ENCODE measurements around the gene EXOG. TPM values are rescaled to one million over a fixed set of nuclear protein-coding genes. Genes with fewer than 3 reads are reported as not detected.

EXOG gene
- total RNA-seq, 1 experiment from 2014 or later: 8.3 TPM

DNA sequence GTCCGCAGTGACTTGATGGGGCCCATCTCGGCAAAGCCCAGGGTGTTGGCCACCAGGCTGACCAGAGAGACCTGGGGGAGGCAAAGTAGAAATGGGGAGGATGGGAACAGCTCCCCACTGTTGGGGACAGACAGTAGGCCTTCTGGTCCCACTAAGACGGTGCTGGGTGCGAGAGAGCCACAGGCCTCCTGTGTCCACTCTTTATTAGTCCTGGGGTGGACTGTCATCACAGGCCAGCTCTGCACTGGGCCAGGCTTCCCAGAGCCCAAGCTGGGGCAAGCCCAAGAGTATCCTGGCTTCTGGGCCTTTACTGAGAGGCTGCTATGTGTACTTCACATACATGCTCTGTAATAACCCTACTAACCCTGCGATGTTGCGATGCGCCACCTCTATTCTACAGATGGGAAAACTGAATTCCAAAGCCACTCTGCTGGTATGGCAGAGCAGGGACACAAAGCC is 66.4 kb downstream of the EXOG start:
- ChIA-PET CTCF (no interaction called here), RAD21 (ENCODE audit: low non-redundant PET in 1 of 2, low total read pairs in 2 of 2, uncharacterized antibody in 2 of 2, unreplicated experiment in 2 of 2) (no interaction called here), POLR2A (no interaction called here)
- Histone ChIP-seq H3K4me2 (ENCODE audit: low read length) (no peak overlapping the region), H3K9me2 (ENCODE audit: insufficient read depth) (no peaks in the 10 kb centered on the region), H3K4me3 (replicated peaks in 1 of 2; ENCODE audit: low read depth in 1 of 2, low read length in 2 of 2) (no peak overlapping the region), H4K20me1 (ENCODE audit: insufficient read depth) (no peaks in the 10 kb centered on the region), H3K4me1 (ENCODE audit: control insufficient read depth in 1 of 2, insufficient read depth in 2 of 2, low read length in 2 of 2) (no peaks in the 10 kb centered on the region), H3K9me3 (ENCODE audit: control insufficient read depth in 1 of 2, insufficient read depth in 1 of 2, low read depth in 1 of 2, low read length in 2 of 2) (no peaks in the 10 kb centered on the region), H3K79me2 (ENCODE audit: insufficient read depth, low read length) (no peaks in the 10 kb centered on the region), H2AFZ (ENCODE audit: low read depth, low read length, poor library complexity, severe bottlenecking) (no peak overlapping the region), H3K27me3 (ENCODE audit: insufficient read depth, low read length) (no peaks in the 10 kb centered on the region), H3K27ac (ENCODE audit: low read depth, low read length) (no peak overlapping the region), H3K36me3 (ENCODE audit: control insufficient read depth in 1 of 2, insufficient read depth in 2 of 2, low read length in 2 of 2) (no peaks in the 10 kb centered on the region; a peak in 1 of 4 replicates), H3K9ac (ENCODE audit: low read length) (no peak overlapping the region)
- TF ChIP-seq SP1 (IDR thresholded peaks at IDR 0.05; ENCODE audit: low read depth): no peak
- no peak for TF ChIP-seq SRF (IDR thresholded peaks at IDR 0.05; ENCODE audit: low read depth)
- no peak for TF ChIP-seq EZH2 (IDR thresholded peaks at IDR 0.05)
- no peak for TF ChIP-seq POLR2A (IDR thresholded peaks at IDR 0.05; ENCODE audit: borderline replicate concordance, extremely low read depth, insufficient read depth, insufficient read length)
- no peak for TF ChIP-seq CEBPB (IDR thresholded peaks at IDR 0.05; ENCODE audit: low read depth)
- no peak for TF ChIP-seq EZH2phosphoT487 (IDR thresholded peaks at IDR 0.05; ENCODE audit: borderline replicate concordance)
- TF ChIP-seq, protein P1, sequence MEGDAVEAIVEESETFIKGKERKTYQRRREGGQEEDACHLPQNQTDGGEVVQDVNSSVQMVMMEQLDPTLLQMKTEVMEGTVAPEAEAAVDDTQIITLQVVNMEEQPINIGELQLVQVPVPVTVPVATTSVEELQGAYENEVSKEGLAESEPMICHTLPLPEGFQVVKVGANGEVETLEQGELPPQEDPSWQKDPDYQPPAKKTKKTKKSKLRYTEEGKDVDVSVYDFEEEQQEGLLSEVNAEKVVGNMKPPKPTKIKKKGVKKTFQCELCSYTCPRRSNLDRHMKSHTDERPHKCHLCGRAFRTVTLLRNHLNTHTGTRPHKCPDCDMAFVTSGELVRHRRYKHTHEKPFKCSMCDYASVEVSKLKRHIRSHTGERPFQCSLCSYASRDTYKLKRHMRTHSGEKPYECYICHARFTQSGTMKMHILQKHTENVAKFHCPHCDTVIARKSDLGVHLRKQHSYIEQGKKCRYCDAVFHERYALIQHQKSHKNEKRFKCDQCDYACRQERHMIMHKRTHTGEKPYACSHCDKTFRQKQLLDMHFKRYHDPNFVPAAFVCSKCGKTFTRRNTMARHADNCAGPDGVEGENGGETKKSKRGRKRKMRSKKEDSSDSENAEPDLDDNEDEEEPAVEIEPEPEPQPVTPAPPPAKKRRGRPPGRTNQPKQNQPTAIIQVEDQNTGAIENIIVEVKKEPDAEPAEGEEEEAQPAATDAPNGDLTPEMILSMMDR (IDR thresholded peaks at IDR 0.05 in 2 of 3, conservative IDR thresholded peaks at IDR 0.05 in 1 of 3; ENCODE audit: borderline replicate concordance in 1 of 3, insufficient read depth in 1 of 3, low read depth in 2 of 3, low read length in 2 of 3): no peak
- TF ChIP-seq TCF7L2 (IDR thresholded peaks at IDR 0.05; ENCODE audit: borderline replicate concordance, extremely low read depth, insufficient read depth, insufficient read length): no peak
- TF ChIP-seq ELF1 (IDR thresholded peaks at IDR 0.05; ENCODE audit: borderline replicate concordance, low read depth): no peak
- TF ChIP-seq FOSL1 (IDR thresholded peaks at IDR 0.05; ENCODE audit: low read depth): no peak
- no peak for TF ChIP-seq ZFX (IDR thresholded peaks at IDR 0.05)
- TF ChIP-seq, protein P2, sequence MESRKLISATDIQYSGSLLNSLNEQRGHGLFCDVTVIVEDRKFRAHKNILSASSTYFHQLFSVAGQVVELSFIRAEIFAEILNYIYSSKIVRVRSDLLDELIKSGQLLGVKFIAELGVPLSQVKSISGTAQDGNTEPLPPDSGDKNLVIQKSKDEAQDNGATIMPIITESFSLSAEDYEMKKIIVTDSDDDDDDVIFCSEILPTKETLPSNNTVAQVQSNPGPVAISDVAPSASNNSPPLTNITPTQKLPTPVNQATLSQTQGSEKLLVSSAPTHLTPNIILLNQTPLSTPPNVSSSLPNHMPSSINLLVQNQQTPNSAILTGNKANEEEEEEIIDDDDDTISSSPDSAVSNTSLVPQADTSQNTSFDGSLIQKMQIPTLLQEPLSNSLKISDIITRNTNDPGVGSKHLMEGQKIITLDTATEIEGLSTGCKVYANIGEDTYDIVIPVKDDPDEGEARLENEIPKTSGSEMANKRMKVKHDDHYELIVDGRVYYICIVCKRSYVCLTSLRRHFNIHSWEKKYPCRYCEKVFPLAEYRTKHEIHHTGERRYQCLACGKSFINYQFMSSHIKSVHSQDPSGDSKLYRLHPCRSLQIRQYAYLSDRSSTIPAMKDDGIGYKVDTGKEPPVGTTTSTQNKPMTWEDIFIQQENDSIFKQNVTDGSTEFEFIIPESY (IDR thresholded peaks at IDR 0.05; ENCODE audit: extremely low read depth, insufficient replicate concordance, low read length): no peak
- TF ChIP-seq JUND (IDR thresholded peaks at IDR 0.05): no peak
- TF ChIP-seq POLR2AphosphoS5 (IDR thresholded peaks at IDR 0.05; ENCODE audit: low read depth, low read length): no peak
- TF ChIP-seq SIN3A (IDR thresholded peaks at IDR 0.05; ENCODE audit: low read depth): no peak
- TF ChIP-seq, protein P3, sequence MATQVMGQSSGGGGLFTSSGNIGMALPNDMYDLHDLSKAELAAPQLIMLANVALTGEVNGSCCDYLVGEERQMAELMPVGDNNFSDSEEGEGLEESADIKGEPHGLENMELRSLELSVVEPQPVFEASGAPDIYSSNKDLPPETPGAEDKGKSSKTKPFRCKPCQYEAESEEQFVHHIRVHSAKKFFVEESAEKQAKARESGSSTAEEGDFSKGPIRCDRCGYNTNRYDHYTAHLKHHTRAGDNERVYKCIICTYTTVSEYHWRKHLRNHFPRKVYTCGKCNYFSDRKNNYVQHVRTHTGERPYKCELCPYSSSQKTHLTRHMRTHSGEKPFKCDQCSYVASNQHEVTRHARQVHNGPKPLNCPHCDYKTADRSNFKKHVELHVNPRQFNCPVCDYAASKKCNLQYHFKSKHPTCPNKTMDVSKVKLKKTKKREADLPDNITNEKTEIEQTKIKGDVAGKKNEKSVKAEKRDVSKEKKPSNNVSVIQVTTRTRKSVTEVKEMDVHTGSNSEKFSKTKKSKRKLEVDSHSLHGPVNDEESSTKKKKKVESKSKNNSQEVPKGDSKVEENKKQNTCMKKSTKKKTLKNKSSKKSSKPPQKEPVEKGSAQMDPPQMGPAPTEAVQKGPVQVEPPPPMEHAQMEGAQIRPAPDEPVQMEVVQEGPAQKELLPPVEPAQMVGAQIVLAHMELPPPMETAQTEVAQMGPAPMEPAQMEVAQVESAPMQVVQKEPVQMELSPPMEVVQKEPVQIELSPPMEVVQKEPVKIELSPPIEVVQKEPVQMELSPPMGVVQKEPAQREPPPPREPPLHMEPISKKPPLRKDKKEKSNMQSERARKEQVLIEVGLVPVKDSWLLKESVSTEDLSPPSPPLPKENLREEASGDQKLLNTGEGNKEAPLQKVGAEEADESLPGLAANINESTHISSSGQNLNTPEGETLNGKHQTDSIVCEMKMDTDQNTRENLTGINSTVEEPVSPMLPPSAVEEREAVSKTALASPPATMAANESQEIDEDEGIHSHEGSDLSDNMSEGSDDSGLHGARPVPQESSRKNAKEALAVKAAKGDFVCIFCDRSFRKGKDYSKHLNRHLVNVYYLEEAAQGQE (IDR thresholded peaks at IDR 0.05; ENCODE audit: low read depth): no peak
- no peak for TF ChIP-seq ZNF274 (IDR thresholded peaks at IDR 0.05; ENCODE audit: low read depth, low read length)
- BruUV-seq (replicated peaks): no TSS peak
- DNase-seq (ENCODE audit: low read depth, low spot score): no peak
- intact Hi-C loops (cut with micrococcal nuclease): no loop called here
- no peak for ATAC-seq
